Cerebellar nuclear complex (tissue), 1 donor: ENCODE results near the gene PGM5.
A peak's percentile ranks its signal among the peaks of the same experiment; 100 is the strongest.

ENCODE experiments used
- DNase-seq, 2 experiments: peaks; one replicate each; lab custom pipeline; 2025; lab: John Stamatoyannopoulos, UW

The PGM5 gene

GRCh38 chr9:68437785-68438184 lies 81.4 kb downstream of the PGM5 start:
- DNase-seq, result peak in 1 of 2 experiments; percentile 15

- no peak for DNase-seq
These were observed 87.2 kb downstream of the PGM5 start for GRCh38 chr9:68443624-68444023.

DNA sequence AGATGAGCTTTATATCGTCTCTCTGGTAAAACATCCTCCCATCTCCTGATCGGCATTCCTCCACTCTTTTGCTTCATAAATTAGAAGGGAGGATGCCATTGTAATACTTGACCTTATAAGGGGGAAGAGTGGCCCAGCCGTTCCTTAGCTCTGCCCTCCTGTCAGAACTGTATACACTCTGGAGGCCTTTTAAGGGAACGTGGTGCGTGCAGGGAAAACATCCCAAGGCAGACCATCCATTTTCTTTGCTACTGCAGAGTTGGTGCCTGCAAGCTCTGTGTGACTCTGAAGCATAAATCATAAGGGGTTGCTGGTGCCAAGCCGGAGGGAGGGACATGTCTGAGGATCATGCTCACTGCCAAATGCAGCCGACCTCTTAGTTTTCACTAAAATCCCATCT lies 90.4 kb downstream of the PGM5 start:
- DNase-seq, result no peak

DNA sequence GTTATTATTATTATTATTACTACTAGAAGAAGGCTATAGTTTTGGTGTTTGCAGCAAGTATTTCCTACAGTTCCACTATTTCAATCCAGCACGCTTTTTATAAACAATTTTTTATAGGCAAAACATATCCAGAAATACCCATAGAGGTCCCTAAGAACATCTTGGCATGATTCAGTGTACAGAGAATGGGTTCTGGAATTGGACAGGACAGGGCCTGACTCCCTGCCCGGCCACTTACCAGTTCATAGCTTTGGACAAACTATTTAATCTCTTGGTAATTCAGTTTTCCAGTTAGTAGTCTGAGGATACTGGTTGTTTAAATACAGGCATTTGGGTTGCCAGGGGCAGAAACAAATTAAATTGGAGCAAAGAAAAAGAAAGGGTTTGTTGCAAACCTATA lies 91.2 kb downstream of the PGM5 start:
- DNase-seq, result no peak

- no peak for DNase-seq
These were observed 98.3 kb downstream of the PGM5 start for GRCh38 chr9:68454579-68455334.

GRCh38 chr9:68455451-68455850 lies 99.0 kb downstream of the PGM5 start:
- peak in 1 of 2 experiments; percentile 41 for DNase-seq

- no peak for DNase-seq
These were observed 101.4 kb downstream of the PGM5 start for GRCh38 chr9:68457803-68458202.

DNA sequence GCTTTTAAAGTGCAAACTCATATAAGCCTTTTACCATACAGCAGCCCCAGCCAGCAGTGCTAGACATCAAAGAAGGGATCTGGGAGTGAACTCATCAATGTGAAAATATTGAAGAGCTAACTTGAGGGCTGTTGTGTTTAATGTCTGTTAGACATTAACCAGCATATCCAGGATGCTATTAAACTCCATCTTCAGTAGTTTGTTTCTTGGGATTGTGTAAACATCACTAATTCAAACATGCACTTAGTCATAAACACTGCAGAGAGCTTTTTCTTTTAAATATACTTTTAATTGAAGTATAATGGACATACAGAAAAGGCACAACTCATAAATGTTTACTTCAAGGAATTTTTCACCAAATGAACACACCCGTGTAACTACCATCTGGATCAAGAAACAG lies 102.5 kb downstream of the PGM5 start:
- no peak for DNase-seq

GRCh38 chr9:68462105-68462775 lies 105.8 kb downstream of the PGM5 start:
- DNase-seq, result no peak

DNA sequence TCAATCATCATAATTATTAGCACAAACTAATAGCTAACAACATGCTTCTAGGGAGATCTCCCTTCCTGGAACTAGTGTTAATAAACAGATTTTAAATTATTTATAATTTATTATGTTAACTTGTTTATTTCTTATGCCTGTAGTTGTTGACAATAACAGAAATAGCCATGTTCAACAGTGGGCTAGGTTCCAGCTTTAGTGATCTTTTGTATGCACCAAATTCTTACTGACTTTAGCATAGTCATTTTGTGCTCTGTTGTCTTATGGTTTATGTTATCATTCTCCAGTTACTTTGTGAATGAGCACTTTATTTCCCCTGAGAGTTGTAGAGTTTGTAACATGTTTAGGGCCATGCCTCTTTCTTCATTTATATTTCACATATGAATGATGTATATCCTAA lies 113.7 kb downstream of the PGM5 start:
- DNase-seq, result no peak

- DNase-seq, result no peak
These were observed 114.2 kb downstream of the PGM5 start for GRCh38 chr9:68470634-68471033.

DNA sequence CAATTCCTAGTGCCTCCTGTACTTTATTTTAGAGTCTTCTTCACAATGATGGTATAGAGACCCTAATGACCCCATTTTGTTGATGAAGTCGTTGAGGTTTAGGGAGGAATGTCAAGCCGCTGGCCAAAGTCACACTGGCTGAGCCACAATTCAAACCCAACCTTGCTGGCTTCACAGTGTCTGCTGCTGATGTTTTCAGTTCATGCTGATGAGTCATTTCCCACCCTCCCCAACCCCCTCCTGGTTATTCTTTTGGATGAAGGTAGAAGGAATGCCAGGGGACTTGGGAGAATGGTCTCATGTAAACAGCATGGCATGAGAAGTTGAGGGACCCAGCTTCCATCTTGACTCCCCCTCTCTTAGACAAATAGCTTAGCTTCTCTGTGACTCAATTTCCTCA lies 115.7 kb downstream of the PGM5 start:
- no peak for DNase-seq

- DNase-seq, result no peak
These were observed 117.4 kb downstream of the PGM5 start for GRCh38 chr9:68473790-68474189.

GRCh38 chr9:68476422-68476821 lies 120.0 kb downstream of the PGM5 start:
- no peak for DNase-seq

DNA sequence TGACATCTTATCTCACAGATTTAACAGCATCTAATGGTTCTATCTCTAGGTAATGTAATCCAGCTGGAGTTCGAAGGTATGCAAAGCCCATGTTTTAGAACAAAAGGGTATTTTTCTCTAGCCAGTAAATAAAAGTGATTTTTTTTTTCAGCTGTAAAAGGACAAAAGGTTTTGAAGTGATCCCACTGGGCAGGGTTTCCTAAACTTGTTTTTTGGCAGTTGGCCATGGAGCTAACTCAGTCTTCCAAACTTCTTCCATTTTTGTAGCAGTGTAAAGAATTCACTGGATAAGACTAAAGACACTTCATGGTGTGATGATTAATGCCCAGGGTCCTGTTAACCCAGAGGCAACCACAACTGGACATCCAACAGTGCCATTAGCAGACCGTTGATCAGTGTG lies 120.4 kb downstream of the PGM5 start:
- DNase-seq, result no peak

- DNase-seq, result no peak
These were observed 124.4 kb downstream of the PGM5 start for GRCh38 chr9:68480807-68481206.

DNA sequence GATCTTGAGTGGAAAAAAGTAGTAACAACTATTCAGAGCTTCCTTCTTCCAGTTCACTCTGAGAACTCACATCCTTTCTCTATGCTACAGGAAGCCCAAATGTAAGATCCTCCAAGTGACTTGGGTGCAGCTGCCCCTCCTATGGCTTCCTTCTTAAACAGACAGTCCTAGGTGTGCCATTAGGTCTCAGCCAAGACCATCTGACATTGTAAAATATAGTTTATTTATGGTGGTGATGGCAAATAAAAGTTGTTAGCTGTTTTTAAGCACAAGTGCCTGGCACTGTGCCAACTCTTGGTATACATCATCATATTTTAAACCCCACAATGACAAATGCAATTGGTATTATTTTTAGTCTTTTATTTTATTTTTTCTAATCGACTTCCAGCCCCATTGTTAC lies 126.1 kb downstream of the PGM5 start:
- DNase-seq, result no peak

DNA sequence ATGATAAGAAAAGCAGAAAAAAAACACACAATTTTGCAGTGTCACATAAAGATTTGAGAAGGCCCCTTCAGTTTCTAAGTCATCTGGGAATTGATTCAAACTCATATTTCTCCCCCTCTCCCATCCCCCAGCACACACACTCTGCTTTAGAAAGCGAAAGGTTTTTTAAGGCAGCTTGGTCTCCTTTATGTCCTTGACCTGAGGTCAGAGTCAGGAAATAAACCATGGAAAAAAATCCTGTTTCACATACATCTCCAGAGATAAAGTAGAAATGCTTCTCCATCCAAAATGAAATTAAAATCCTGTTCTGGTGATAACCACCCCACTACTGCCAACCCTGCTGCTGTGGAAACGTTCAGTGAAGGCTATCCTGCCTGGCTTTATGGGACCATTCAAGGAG lies 131.7 kb downstream of the PGM5 start:
- no peak for DNase-seq

GRCh38 chr9:68489646-68490045 lies 133.2 kb downstream of the PGM5 start:
- no peak for DNase-seq

GRCh38 chr9:68492806-68493205 lies 136.4 kb downstream of the PGM5 start:
- peak; percentile 70 to 88 for DNase-seq

DNA sequence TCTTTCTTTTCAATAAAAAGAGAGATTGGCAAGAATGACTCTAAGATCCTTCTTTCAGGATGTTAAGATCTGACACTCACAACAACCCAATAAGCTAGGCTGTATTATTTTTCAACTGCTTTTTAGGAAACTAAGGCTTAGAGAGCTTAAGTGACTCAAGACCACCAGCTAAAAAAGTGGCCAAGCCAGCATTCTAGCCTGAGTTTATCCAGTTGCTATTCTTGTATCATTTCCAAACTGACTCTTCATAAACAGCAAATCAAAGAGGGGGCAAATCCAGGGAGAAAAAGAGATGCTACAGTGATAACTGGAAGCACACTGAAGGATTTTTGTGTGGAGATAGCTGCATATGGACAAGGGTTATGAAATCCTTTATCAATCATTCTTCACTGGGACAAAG lies 137.1 kb downstream of the PGM5 start:
- DNase-seq, result no peak

DNA sequence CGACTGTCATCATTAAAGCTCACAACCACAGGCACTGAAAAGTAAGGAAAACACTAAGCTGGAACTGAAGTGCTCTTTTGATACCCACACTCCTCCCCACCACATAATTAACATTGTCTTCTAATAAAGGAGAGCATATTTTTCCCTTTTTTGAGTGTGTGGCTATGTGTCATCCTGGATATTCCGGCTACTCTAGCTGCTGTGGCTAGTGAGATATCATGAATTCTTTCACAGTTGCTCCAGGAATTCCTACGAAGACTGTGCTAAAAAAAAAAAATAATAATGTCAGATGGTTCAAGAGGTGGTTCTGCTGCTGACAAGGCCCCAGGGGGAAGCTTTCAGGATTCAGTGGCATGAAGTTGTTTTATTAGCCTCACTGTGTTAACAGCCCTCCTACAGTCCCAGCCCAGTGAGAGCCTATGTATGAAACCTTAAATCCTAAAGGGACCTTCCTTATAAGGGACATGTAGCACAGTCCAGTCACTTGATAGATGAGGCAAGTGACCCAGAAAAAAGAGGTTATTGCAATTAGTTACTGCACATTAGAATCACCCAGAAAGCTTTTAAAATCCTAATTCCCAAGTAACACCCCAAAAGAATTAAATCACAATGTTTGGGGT lies 137.7 kb downstream of the PGM5 start:
- no peak for DNase-seq

DNA sequence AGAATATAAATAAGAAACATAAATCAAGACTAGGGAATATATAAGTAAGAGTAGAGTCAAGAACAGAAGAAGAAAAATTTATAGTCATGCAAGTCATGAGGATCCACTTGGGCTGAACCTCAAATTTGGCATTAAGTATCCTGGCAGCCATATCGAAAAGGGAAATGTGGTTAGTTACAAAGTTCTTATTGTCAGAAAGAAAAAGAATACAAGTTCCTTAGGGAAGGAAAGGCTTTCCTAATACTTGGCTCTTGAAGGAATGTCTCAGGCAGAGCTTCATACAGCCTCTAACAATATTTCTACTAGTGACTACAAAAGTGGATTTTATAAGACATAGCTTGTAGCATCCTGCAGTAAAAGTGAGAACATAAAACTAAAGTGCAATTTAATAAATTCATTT lies 138.8 kb downstream of the PGM5 start:
- no peak for DNase-seq
